ENCODE results near the gene ADD2. TPM values are rescaled to one million over a fixed set of nuclear protein-coding genes. Genes with fewer than 3 reads are reported as not detected.

ADD2 gene
- polyA plus RNA-seq, 1 experiment, result 0.12 TPM

- ChIA-PET CTCF (no interaction called here), POLR2A (no interaction called here)
- no peak for DNase-seq (ENCODE audit: low read depth, low spot score)
- Histone ChIP-seq H3K27ac (ENCODE audit: low read depth, low read length) (no peak overlapping the region), H3K4me3 (ENCODE audit: low read depth, low read length) (no peak overlapping the region), H3K27me3 (ENCODE audit: control insufficient read depth, insufficient read depth, low read length) (peaks cover under 1% of the 10 kb centered on the region), H3K9me3 (ENCODE audit: control insufficient read depth, insufficient read depth, low read length) (no peaks in the 10 kb centered on the region)
- TF ChIP-seq CTCF (IDR thresholded peaks at IDR 0.05; ENCODE audit: low read depth, low read length), result no peak
Observed at GRCh38 chr2:70710038-70710690, 57.8 kb downstream of the ADD2 start.

- ChIA-PET CTCF (no interaction called here), POLR2A (no interaction called here)
- Histone ChIP-seq H3K9me3 (ENCODE audit: control insufficient read depth, insufficient read depth, low read length) (no peaks in the 10 kb centered on the region), H3K4me3 (ENCODE audit: low read depth, low read length) (no peak overlapping the region), H3K27ac (ENCODE audit: low read depth, low read length) (no peak overlapping the region), H3K27me3 (ENCODE audit: control insufficient read depth, insufficient read depth, low read length) (no peaks in the 10 kb centered on the region)
- TF ChIP-seq CTCF (IDR thresholded peaks at IDR 0.05; ENCODE audit: low read depth, low read length), result no peak
- DNase-seq (ENCODE audit: low read depth, low spot score), result no peak
Observed at GRCh38 chr2:70709275-70710037, 58.5 kb downstream of the ADD2 start.

GRCh38 chr2:70708376-70709199, 59.4 kb downstream of the ADD2 start:
- Histone ChIP-seq H3K4me3 (ENCODE audit: low read depth, low read length) (no peak overlapping the region), H3K9me3 (ENCODE audit: control insufficient read depth, insufficient read depth, low read length) (no peaks in the 10 kb centered on the region), H3K27ac (ENCODE audit: low read depth, low read length) (no peak overlapping the region), H3K27me3 (ENCODE audit: control insufficient read depth, insufficient read depth, low read length) (no peaks in the 10 kb centered on the region)
- POLR2A ChIA-PET, result no interaction called here
- no peak for DNase-seq (ENCODE audit: low read depth, low spot score)
- CTCF ChIA-PET, result no interaction called here
- no peak for TF ChIP-seq CTCF (IDR thresholded peaks at IDR 0.05; ENCODE audit: low read depth, low read length)

- Histone ChIP-seq H3K9me3 (ENCODE audit: control insufficient read depth, insufficient read depth, low read length) (no peaks in the 10 kb centered on the region), H3K4me3 (ENCODE audit: low read depth, low read length) (no peak overlapping the region), H3K27ac (ENCODE audit: low read depth, low read length) (no peak overlapping the region), H3K27me3 (ENCODE audit: control insufficient read depth, insufficient read depth, low read length) (no peaks in the 10 kb centered on the region)
- TF ChIP-seq CTCF (IDR thresholded peaks at IDR 0.05; ENCODE audit: low read depth, low read length), result no peak
- DNase-seq (ENCODE audit: low read depth, low spot score), result no peak
- ChIA-PET CTCF (no interaction called here), POLR2A (no interaction called here)
Observed at GRCh38 chr2:70707706-70708105, 60.3 kb downstream of the ADD2 start.
